Adipose tissue (tissue), 3 donors: Measurements from ENCODE around the gene SHC3. TPM values are rescaled to one million over a fixed set of nuclear protein-coding genes. Genes with fewer than 3 reads are reported as not detected.

Experiments used
- H3K27ac ChIP-seq: one replicate; pipeline ENCODE4 v1.5.1; 2013; ENCODE audit warnings: low read depth, low read length
- WGBS, 3 donors: extraction: QIAGEN DNeasy Blood & Tissue Kit; methylation state at CpG; one replicate each; pipeline ENCODE4 v1.1.7; 2013; 5-methylcytosine and 5-hydroxymethylcytosine counted together
- polyA plus RNA-seq, 3 donors: library from polyadenylated mRNA; stranded (reverse); fragments of 200-250 nt; gene quantifications; one replicate each; pipeline ENCODE4 v1.2.3, GENCODE V29; 2013
- donor health status: healthy with polysubstance abuse.
- donor health status: Bipolar disorder and iron deficiency.
- donor health status: healthy.

Gene SHC3
- polyA plus RNA-seq, 3 donors = 0.13 to 1.5 (median 0.24) TPM

GRCh38 chr9:89189215-89189614, 10.6 kb upstream of the SHC3 start:
- H3K27ac ChIP-seq = no peak overlapping the region
- WGBS, 3 donors = 58 to 69% (median 65%) methylated on average over 2 of the region's 2 CpGs

- no peak overlapping the region for H3K27ac ChIP-seq
- WGBS, 3 donors = 70 to 92% (median 88%) methylated on average over 1 of the region's 1 CpG
These were observed 9.3 kb upstream of the SHC3 start for GRCh38 chr9:89187950-89188349.

- H3K27ac ChIP-seq = no peak overlapping the region
- WGBS, 3 donors = 68 to 87% (median 71%) methylated on average over 2 of the region's 2 CpGs
These were observed 8.9 kb upstream of the SHC3 start for GRCh38 chr9:89187541-89187940.

- no peak overlapping the region for H3K27ac ChIP-seq
- 61 to 76% (median 71%) methylated on average over 5 of the region's 5 CpGs for WGBS, 3 donors
These were observed 8.3 kb upstream of the SHC3 start for GRCh38 chr9:89186960-89187359.

- H3K27ac ChIP-seq = no peak overlapping the region
- WGBS, 3 donors = 57 to 79% (median 74%) methylated on average over 5 of the region's 5 CpGs
These were observed 7.4 kb upstream of the SHC3 start for GRCh38 chr9:89185980-89186379.

GRCh38 chr9:89183146-89183545, 4.5 kb upstream of the SHC3 start:
- WGBS, 3 donors = 68 to 77% (median 72%) methylated on average over 3 of the region's 3 CpGs

GRCh38 chr9:89182369-89182768, 3.8 kb upstream of the SHC3 start:
- no peak overlapping the region for H3K27ac ChIP-seq
- WGBS, 3 donors = 95 to 97% (median 96%) methylated on average over 10 of the region's 10 CpGs

More at GRCh38 chr9:89183146-89183545, 4.5 kb upstream of the SHC3 start:
- H3K27ac ChIP-seq = no peak overlapping the region

GRCh38 chr9:89179895-89180734, 1.5 kb upstream of the SHC3 start:
- no peak overlapping the region for H3K27ac ChIP-seq
- WGBS, 3 donors = 1 to 3% (median 2%) methylated on average over 35 of the region's 35 CpGs

- WGBS, 3 donors = 30 to 39% (median 34%) methylated on average over 4 of the region's 4 CpGs
- no peak overlapping the region for H3K27ac ChIP-seq
These were observed 899 bp upstream of the SHC3 start for GRCh38 chr9:89179540-89179894.

GRCh38 chr9:89178830-89179539, 367 bp upstream of the SHC3 start:
- WGBS, 3 donors = 53 to 72% (median 63%) methylated on average over 11 of the region's 11 CpGs
- H3K27ac ChIP-seq = no peak overlapping the region

- no peak overlapping the region for H3K27ac ChIP-seq
- WGBS, 3 donors = 11 to 13% (median 11%) methylated on average over 38 of the region's 38 CpGs
These were observed 1.3 kb downstream of the SHC3 start for GRCh38 chr9:89177012-89177943.

GRCh38 chr9:89175828-89176261, 2.8 kb downstream of the SHC3 start:
- WGBS, 3 donors = 61 to 92% (median 86%) methylated on average over 5 of the region's 5 CpGs
- no peak overlapping the region for H3K27ac ChIP-seq

GRCh38 chr9:89174291-89174690, 4.3 kb downstream of the SHC3 start:
- 64 to 72% (median 66%) methylated on average over 6 of the region's 6 CpGs for WGBS, 3 donors
- no peak overlapping the region for H3K27ac ChIP-seq

- no peak overlapping the region for H3K27ac ChIP-seq
- 91 to 92% (median 92%) methylated on average over 5 of the region's 5 CpGs for WGBS, 3 donors
These were observed 5.5 kb downstream of the SHC3 start for GRCh38 chr9:89173072-89173471.

GRCh38 chr9:89172398-89172797, 6.2 kb downstream of the SHC3 start:
- no peak overlapping the region for H3K27ac ChIP-seq
- WGBS, 3 donors = 52 to 62% (median 58%) methylated on average over 2 of the region's 2 CpGs

- H3K27ac ChIP-seq = no peak overlapping the region
- 72 to 82% (median 80%) methylated on average over 4 of the region's 4 CpGs for WGBS, 3 donors
These were observed 6.9 kb downstream of the SHC3 start for GRCh38 chr9:89171693-89172092.

GRCh38 chr9:89171231-89171630, 7.4 kb downstream of the SHC3 start:
- H3K27ac ChIP-seq = no peak overlapping the region

GRCh38 chr9:89168901-89169813, 9.5 kb downstream of the SHC3 start:
- WGBS, 3 donors = 89 to 94% (median 91%) methylated on average over 9 of the region's 9 CpGs
- H3K27ac ChIP-seq = no peak overlapping the region

More at GRCh38 chr9:89171231-89171630, 7.4 kb downstream of the SHC3 start:
- 52 to 68% (median 65%) methylated on average over 3 of the region's 3 CpGs for WGBS, 3 donors
